Measurements from ENCODE around the gene AKAP12.

AKAP12 gene

DNA sequence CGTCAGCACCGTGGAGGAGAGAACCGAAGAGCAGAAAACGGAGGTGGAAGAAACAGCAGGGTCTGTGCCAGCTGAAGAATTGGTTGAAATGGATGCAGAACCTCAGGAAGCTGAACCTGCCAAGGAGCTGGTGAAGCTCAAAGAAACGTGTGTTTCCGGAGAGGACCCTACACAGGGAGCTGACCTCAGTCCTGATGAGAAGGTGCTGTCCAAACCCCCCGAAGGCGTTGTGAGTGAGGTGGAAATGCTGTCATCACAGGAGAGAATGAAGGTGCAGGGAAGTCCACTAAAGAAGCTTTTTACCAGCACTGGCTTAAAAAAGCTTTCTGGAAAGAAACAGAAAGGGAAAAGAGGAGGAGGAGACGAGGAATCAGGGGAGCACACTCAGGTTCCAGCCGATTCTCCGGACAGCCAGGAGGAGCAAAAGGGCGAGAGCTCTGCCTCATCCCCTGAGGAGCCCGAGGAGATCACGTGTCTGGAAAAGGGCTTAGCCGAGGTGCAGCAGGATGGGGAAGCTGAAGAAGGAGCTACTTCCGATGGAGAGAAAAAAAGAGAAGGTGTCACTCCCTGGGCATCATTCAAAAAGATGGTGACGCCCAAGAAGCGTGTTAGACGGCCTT lies 110.0 kb downstream of the AKAP12 start:
- Histone ChIP-seq H4K20me1 (ENCODE audit: control insufficient read depth, insufficient read depth, low read depth, low read length) (no peaks in the 10 kb centered on the region), H3K9me2 (replicated peaks; ENCODE audit: control insufficient read depth, low read length) (no peaks in the 10 kb centered on the region), H3K4me2 (ENCODE audit: low read length) (no peak overlapping the region), H3F3A (ENCODE audit: control insufficient read depth, insufficient read depth) (no peaks in the 10 kb centered on the region), H3K4me3 (ENCODE audit: low read length) (no peak overlapping the region), H3K79me2 (ENCODE audit: control insufficient read depth, low read length) (no peaks in the 10 kb centered on the region), H3K9me3 (ENCODE audit: control insufficient read depth, insufficient read depth, low read length) (no peaks in the 10 kb centered on the region), H3K27ac (ENCODE audit: low read depth, low read length) (no peak overlapping the region), H3K27me3 (ENCODE audit: control insufficient read depth, low read length) (no peaks in the 10 kb centered on the region), H3K36me3 (ENCODE audit: control insufficient read depth, low read length) (no peaks in the 10 kb centered on the region), H3K4me1 (ENCODE audit: control insufficient read depth, low read length) (no peaks in the 10 kb centered on the region)
- TF ChIP-seq, protein P1, sequence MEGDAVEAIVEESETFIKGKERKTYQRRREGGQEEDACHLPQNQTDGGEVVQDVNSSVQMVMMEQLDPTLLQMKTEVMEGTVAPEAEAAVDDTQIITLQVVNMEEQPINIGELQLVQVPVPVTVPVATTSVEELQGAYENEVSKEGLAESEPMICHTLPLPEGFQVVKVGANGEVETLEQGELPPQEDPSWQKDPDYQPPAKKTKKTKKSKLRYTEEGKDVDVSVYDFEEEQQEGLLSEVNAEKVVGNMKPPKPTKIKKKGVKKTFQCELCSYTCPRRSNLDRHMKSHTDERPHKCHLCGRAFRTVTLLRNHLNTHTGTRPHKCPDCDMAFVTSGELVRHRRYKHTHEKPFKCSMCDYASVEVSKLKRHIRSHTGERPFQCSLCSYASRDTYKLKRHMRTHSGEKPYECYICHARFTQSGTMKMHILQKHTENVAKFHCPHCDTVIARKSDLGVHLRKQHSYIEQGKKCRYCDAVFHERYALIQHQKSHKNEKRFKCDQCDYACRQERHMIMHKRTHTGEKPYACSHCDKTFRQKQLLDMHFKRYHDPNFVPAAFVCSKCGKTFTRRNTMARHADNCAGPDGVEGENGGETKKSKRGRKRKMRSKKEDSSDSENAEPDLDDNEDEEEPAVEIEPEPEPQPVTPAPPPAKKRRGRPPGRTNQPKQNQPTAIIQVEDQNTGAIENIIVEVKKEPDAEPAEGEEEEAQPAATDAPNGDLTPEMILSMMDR (IDR thresholded peaks at IDR 0.05; ENCODE audit: low read depth, low read length, poor library complexity, severe bottlenecking) = no peak
- TF ChIP-seq EZH2phosphoT487 (IDR thresholded peaks at IDR 0.05; ENCODE audit: borderline replicate concordance, low read length) = no peak

GRCh38 chr6:151350442-151351145 lies 110.8 kb downstream of the AKAP12 start:
- H3K4me3 ChIP-seq (ENCODE audit: low read length) = no peak overlapping the region
- H3K36me3 ChIP-seq (ENCODE audit: control insufficient read depth, low read length) = no peaks in the 10 kb centered on the region
- no peak overlapping the region for H3K4me2 ChIP-seq (ENCODE audit: low read length)
- TF ChIP-seq, protein P1 (IDR thresholded peaks at IDR 0.05; ENCODE audit: low read depth, low read length, poor library complexity, severe bottlenecking) = no peak
- TF ChIP-seq EZH2phosphoT487 (IDR thresholded peaks at IDR 0.05; ENCODE audit: borderline replicate concordance, low read length) = no peak
- no peaks in the 10 kb centered on the region for H3F3A ChIP-seq (ENCODE audit: control insufficient read depth, insufficient read depth)
- no peaks in the 10 kb centered on the region for H3K27me3 ChIP-seq (ENCODE audit: control insufficient read depth, low read length)
- H4K20me1 ChIP-seq (ENCODE audit: control insufficient read depth, insufficient read depth, low read depth, low read length) = no peaks in the 10 kb centered on the region
- H3K9me2 ChIP-seq (replicated peaks; ENCODE audit: control insufficient read depth, low read length) = no peaks in the 10 kb centered on the region
- no peaks in the 10 kb centered on the region for H3K4me1 ChIP-seq (ENCODE audit: control insufficient read depth, low read length)
- H3K27ac ChIP-seq (ENCODE audit: low read depth, low read length) = no peak overlapping the region
- H3K9me3 ChIP-seq (ENCODE audit: control insufficient read depth, insufficient read depth, low read length) = no peaks in the 10 kb centered on the region
- no peaks in the 10 kb centered on the region for H3K79me2 ChIP-seq (ENCODE audit: control insufficient read depth, low read length)

GRCh38 chr6:151351146-151351700 lies 111.5 kb downstream of the AKAP12 start:
- H3K79me2 ChIP-seq (ENCODE audit: control insufficient read depth, low read length) = no peaks in the 10 kb centered on the region
- no peaks in the 10 kb centered on the region for H4K20me1 ChIP-seq (ENCODE audit: control insufficient read depth, insufficient read depth, low read depth, low read length)
- H3F3A ChIP-seq (ENCODE audit: control insufficient read depth, insufficient read depth) = no peaks in the 10 kb centered on the region
- H3K36me3 ChIP-seq (ENCODE audit: control insufficient read depth, low read length) = no peaks in the 10 kb centered on the region
- no peak overlapping the region for H3K27ac ChIP-seq (ENCODE audit: low read depth, low read length)
- no peaks in the 10 kb centered on the region for H3K9me3 ChIP-seq (ENCODE audit: control insufficient read depth, insufficient read depth, low read length)
- H3K4me3 ChIP-seq (ENCODE audit: low read length) = no peak overlapping the region
- no peak overlapping the region for H3K4me2 ChIP-seq (ENCODE audit: low read length)
- H3K27me3 ChIP-seq (ENCODE audit: control insufficient read depth, low read length) = no peaks in the 10 kb centered on the region
- H3K4me1 ChIP-seq (ENCODE audit: control insufficient read depth, low read length) = no peaks in the 10 kb centered on the region
- no peaks in the 10 kb centered on the region for H3K9me2 ChIP-seq (replicated peaks; ENCODE audit: control insufficient read depth, low read length)
- TF ChIP-seq, protein P1 (IDR thresholded peaks at IDR 0.05; ENCODE audit: low read depth, low read length, poor library complexity, severe bottlenecking) = no peak
- no peak for TF ChIP-seq EZH2phosphoT487 (IDR thresholded peaks at IDR 0.05; ENCODE audit: borderline replicate concordance, low read length)

All from DOHH2 (cell line).